A549 (cell line): ENCODE results near the gene CLDN1. TPM values are rescaled to one million over a fixed set of nuclear protein-coding genes. Genes with fewer than 3 reads are reported as not detected.

Source experiments
- CEBPB ChIP-seq, 2 experiments: fragments of >200 bp in 1 of 2; sonication (Bioruptor Twin) in 1 of 2; formaldehyde crosslinking in 1 of 2; IDR thresholded peaks; 2 replicates each; pipeline ENCODE4 v1.6.1; 2012 to 2016
- CHD2 ChIP-seq: fragments of 150-350 bp; IDR thresholded peaks from 2 replicates; pipeline ENCODE4 v1.6.1; 2014; ENCODE audit warnings: low read length; ENCODE audit not compliant: partially characterized antibody
- E2F6 ChIP-seq: IDR thresholded peaks from 2 replicates; pipeline ENCODE4 v1.6.1; 2012; ENCODE audit warnings: low read depth, borderline replicate concordance
- EHMT2 ChIP-seq: fragments of 200-600 bp; sonication (generic); IDR thresholded peaks from 2 replicates; pipeline ENCODE4 v1.6.1; 2016; ENCODE audit warnings: antibody characterized with exemption, low read depth, mild to moderate bottlenecking, moderate library complexity
- EP300 ChIP-seq, 2 experiments: fragments of >200 bp; sonication (Bioruptor Twin); formaldehyde crosslinking; IDR thresholded peaks; 2 replicates in 1 of 2; 3 replicates in 1 of 2; pipeline ENCODE4 v1.6.1; 2016 to 2017
- FOSB ChIP-seq: fragments of 250-450 bp; sonication (Bioruptor Pico); IDR thresholded peaks from 2 replicates; pipeline ENCODE4 v1.5.0; 2020; ENCODE audit warnings: mild to moderate bottlenecking, moderate library complexity
- HMGXB4 ChIP-seq: fragments of 250-450 bp; sonication (Bioruptor Pico); IDR thresholded peaks from 2 replicates; pipeline ENCODE4 v1.5.0; 2021; ENCODE audit warnings: mild to moderate bottlenecking, moderate library complexity, borderline replicate concordance
- HOXB13 ChIP-seq: fragments of 250-450 bp; sonication (Bioruptor Pico); IDR thresholded peaks from 2 replicates; pipeline ENCODE4 v1.5.0; 2020; ENCODE audit warnings: low read depth, mild to moderate bottlenecking, moderate library complexity
- JUN ChIP-seq, 2 experiments: fragments of >200 bp; sonication (Bioruptor Twin); formaldehyde crosslinking; IDR thresholded peaks; 2 replicates in 1 of 2; 3 replicates in 1 of 2; pipeline ENCODE4 v1.6.1; 2016 to 2017
- KDM5A ChIP-seq: fragments of 200-600 bp; sonication (generic); IDR thresholded peaks from 2 replicates; pipeline ENCODE4 v1.6.1; 2016; ENCODE audit warnings: antibody characterized with exemption, mild to moderate bottlenecking
- MAZ ChIP-seq: fragments of 150-350 bp; IDR thresholded peaks from 2 replicates; pipeline ENCODE4 v1.6.1; 2014; ENCODE audit warnings: antibody characterized with exemption, low read depth, low read length, borderline replicate concordance
- POLR2AphosphoS2 ChIP-seq: conservative IDR thresholded peaks from 2 replicates; pipeline ENCODE4 v1.6.1; 2012; ENCODE audit warnings: low read length, improper control_type of control experiment, inconsistent platforms
- RARB ChIP-seq: fragments of 250-450 bp; sonication (Bioruptor Pico); IDR thresholded peaks from 2 replicates; pipeline ENCODE4 v1.8.0; 2021; ENCODE audit warnings: mild to moderate bottlenecking, moderate library complexity
- RFX5 ChIP-seq: fragments of 450-650 bp; IDR thresholded peaks from 2 replicates; pipeline ENCODE4 v1.7.1; 2014; ENCODE audit warnings: antibody characterized with exemption, mild to moderate bottlenecking, moderate library complexity
- ZFP36 ChIP-seq: fragments of 450-650 bp; IDR thresholded peaks from 2 replicates; pipeline ENCODE4 v1.6.1; 2014; ENCODE audit warnings: borderline replicate concordance; ENCODE audit not compliant: partially characterized antibody
- ZNF302 ChIP-seq: fragments of 250-450 bp; sonication (Bioruptor Pico); IDR thresholded peaks from 2 replicates; pipeline ENCODE4 v1.9.0; 2021; ENCODE audit warnings: inconsistent platforms, mild to moderate bottlenecking, moderate library complexity
- polyA plus RNA-seq, 4 experiments: library from polyadenylated mRNA; depleted of rRNA in 3 of 4; stranded (reverse); fragments of >200 nt; fragmentation: RNase III in 1 of 4; extraction: RNeasy Plus Mini Kit Qiagen cat#74134 plus additional on column Dnase treatment in 1 of 4; gene quantifications; 2 replicates in 3 of 4; 3 replicates in 1 of 4; pipeline ENCODE4 v1.2.3, GENCODE V29; 2011 to 2017
- TF ChIP-seq, protein P1 (sequence below): fragments of 200-600 bp; sonication (generic); IDR thresholded peaks from 2 replicates; pipeline ENCODE4 v1.6.1; 2016; ENCODE audit warnings: antibody characterized with exemption, mild to moderate bottlenecking, moderate library complexity
- TF ChIP-seq, protein P2 (sequence below): fragments of >200 bp; sonication (Bioruptor Twin); formaldehyde crosslinking; IDR thresholded peaks from 2 replicates; pipeline ENCODE4 v1.6.1; 2016
- TF ChIP-seq, protein P3 (sequence below): fragments of 450-650 bp; IDR thresholded peaks from 2 replicates; pipeline ENCODE4 v1.6.1; 2014; ENCODE audit warnings: antibody characterized with exemption
- TF ChIP-seq, protein P4 (sequence below): fragments of 250-450 bp; sonication (Bioruptor Pico); IDR thresholded peaks from 2 replicates; pipeline ENCODE4 v1.5.0; 2020; ENCODE audit warnings: low read depth, mild to moderate bottlenecking, moderate library complexity

CLDN1 gene
- polyA plus RNA-seq, 2 of the 4 experiments (the other 2 are of a cell fraction): 33.7 to 142 TPM

DNA sequence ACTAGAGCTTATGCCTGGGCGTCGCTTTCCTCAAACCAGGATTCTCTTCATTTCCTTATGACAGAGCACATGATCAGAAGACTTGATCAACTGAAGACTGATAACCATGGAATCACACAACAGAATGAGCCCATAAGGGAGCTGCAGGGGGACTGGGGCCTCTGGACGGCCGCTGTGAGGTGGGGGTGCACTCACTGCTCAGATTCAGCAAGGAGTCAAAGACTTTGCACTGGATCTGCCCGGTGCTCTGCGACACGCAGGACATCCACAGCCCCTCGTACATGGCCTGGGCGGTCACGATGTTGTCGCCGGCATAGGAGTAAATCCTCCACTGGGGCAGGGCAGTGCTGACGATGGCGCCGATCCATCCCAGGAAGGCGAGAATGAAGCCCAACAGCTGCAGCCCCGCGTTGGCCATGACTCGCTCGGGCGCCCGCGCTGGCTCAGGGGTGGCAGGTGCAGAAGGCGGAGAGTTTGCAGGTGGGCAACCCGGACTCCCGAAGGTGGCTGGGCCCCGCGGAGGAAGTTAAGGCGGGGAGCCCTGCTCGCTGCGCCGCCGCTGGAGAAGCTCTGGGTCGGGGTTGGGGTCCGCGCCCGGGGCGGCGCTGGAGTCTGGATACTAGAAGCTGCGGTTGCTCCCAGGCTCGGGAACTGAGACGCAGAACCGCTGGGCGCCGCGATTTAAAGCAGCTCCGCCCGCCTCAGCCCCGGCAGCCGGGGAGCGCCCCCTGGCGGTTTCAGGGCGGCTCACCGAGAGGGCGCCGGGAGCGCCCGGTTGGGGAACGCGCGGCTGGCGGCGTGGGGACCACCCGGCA is at the start of gene CLDN1 (continued):
- TF ChIP-seq, protein P1, sequence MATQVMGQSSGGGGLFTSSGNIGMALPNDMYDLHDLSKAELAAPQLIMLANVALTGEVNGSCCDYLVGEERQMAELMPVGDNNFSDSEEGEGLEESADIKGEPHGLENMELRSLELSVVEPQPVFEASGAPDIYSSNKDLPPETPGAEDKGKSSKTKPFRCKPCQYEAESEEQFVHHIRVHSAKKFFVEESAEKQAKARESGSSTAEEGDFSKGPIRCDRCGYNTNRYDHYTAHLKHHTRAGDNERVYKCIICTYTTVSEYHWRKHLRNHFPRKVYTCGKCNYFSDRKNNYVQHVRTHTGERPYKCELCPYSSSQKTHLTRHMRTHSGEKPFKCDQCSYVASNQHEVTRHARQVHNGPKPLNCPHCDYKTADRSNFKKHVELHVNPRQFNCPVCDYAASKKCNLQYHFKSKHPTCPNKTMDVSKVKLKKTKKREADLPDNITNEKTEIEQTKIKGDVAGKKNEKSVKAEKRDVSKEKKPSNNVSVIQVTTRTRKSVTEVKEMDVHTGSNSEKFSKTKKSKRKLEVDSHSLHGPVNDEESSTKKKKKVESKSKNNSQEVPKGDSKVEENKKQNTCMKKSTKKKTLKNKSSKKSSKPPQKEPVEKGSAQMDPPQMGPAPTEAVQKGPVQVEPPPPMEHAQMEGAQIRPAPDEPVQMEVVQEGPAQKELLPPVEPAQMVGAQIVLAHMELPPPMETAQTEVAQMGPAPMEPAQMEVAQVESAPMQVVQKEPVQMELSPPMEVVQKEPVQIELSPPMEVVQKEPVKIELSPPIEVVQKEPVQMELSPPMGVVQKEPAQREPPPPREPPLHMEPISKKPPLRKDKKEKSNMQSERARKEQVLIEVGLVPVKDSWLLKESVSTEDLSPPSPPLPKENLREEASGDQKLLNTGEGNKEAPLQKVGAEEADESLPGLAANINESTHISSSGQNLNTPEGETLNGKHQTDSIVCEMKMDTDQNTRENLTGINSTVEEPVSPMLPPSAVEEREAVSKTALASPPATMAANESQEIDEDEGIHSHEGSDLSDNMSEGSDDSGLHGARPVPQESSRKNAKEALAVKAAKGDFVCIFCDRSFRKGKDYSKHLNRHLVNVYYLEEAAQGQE: no peak
- TF ChIP-seq, protein P2, sequence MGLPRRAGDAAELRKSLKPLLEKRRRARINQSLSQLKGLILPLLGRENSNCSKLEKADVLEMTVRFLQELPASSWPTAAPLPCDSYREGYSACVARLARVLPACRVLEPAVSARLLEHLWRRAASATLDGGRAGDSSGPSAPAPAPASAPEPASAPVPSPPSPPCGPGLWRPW: no peak
- TF ChIP-seq EHMT2 (no peak), JUN (IDR thresholded peaks at IDR 0.05) (peak; percentile 42 to 73; a peak in 4 of 5 replicates), ZFP36 (no peak), MAZ (no peak), HOXB13 (no peak), EP300 (IDR thresholded peaks at IDR 0.05) (no peak), FOSB (CRISPR knock-in tag) (no peak), RFX5 (no peak), CHD2 (no peak), POLR2AphosphoS2 (no peak), ZNF302 (CRISPR knock-in tag) (no peak), CEBPB (IDR thresholded peaks at IDR 0.05) (no peak), E2F6 (no peak), RARB (no peak), KDM5A (no peak; the same call in 1 of the 2 replicates), HMGXB4 (CRISPR knock-in tag) (peak; percentile 54; the same call in 1 of the 2 replicates)
- TF ChIP-seq, protein P3, sequence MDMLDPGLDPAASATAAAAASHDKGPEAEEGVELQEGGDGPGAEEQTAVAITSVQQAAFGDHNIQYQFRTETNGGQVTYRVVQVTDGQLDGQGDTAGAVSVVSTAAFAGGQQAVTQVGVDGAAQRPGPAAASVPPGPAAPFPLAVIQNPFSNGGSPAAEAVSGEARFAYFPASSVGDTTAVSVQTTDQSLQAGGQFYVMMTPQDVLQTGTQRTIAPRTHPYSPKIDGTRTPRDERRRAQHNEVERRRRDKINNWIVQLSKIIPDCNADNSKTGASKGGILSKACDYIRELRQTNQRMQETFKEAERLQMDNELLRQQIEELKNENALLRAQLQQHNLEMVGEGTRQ: no peak
- TF ChIP-seq, protein P4, sequence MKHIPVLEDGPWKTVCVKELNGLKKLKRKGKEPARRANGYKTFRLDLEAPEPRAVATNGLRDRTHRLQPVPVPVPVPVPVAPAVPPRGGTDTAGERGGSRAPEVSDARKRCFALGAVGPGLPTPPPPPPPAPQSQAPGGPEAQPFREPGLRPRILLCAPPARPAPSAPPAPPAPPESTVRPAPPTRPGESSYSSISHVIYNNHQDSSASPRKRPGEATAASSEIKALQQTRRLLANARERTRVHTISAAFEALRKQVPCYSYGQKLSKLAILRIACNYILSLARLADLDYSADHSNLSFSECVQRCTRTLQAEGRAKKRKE (CRISPR knock-in tag): no peak
- TF ChIP-seq, all 56 proteins: peak for 8
